Brain pericyte (primary cell): ENCODE data around the gene CD300LD.
"Not testable (repeated sequence)": the region's sequence is repeated elsewhere in the genome, so short reads cannot be mapped to it uniquely, and the experiment has no call there.

Experiments used
- DNase-seq: peaks from one replicate; pipeline ENCODE4 v3.0.0-alpha.2; 2012; ENCODE audit warnings: low read depth, low spot score

The CD300LD gene

DNA sequence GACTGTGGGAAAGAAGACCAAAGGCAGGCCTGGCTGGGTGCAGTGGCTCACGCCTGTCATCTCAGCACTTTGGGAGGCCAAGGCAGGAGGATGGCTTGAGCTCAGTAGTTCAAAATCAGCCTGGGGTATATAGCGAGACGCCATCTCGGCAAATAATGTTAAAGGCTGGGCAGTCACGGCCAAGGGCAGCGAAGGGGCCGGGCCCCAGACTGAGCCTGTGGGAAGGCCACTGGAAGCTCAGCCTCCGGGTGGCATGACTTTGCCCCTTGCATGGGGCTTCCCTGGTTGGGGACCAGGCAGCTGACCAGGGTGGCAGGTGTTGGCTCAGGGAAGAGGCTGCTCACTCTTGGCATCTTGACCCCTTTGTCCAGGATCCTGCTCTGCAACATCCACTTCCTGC lies 14.0 kb upstream of the CD300LD start:
- no peak for DNase-seq

DNA sequence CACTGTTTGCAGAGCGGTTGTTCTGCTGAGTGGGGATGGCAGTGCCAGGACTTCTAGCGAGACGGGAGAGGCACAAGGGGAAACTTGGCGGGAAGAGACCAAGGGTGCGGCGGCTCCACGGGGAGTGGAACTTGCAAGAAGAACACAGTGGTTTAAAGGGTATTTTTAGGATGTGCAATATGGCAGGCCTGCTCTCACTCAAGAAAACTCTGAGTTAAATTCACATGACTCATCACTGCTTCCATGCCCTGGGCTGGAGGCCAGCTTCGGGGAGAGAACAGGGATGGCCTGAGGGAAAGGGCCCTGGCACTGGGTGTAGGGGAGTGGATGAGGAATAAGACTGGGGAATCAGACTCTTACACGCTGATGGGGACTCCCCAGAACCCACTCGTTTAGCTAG lies 13.3 kb upstream of the CD300LD start:
- no peak for DNase-seq

DNA sequence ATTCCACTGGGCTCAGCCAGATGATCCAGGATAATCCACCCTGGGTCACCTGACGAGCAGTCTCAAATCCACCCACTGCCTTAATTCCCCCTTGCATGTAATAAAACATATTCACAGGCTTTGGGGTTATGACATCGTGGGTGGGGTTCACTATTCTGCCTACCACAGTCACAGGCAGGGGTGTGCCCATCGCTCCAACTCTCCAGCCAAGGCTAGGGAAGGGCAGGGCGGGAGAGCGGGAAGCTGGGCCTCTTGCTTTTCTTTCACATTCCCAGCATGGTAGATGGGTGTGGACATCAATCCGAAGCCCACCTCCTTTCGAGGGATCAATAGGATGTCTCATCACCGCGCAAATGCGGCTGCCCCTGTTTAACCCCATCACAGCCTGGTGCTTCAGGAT lies 12.7 kb upstream of the CD300LD start:
- DNase-seq: no peak

DNA sequence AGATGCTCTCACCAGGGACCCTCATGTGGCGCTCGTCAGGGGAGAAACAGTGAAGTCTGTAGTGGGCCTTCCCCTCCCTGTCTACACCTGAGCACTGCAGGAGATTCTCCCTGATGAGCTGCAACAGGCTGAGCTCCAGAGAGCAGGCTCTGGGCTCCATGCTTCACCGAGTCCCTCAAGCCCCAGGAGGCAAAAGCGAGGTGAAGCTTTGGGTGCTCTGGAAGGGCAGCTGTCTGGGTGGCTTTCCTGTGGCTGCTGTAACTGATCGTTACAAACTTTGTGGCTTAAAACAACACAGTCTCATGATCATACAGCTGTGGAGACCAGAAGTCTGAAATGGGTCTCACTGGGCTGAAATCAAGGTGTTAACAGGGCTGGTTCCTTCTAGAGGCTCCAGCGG lies 12.1 kb upstream of the CD300LD start:
- no peak for DNase-seq

GRCh38 chr17:74603746-74604145 lies 11.7 kb upstream of the CD300LD start:
- DNase-seq: no peak

- DNase-seq: no peak
These were observed 11.1 kb upstream of the CD300LD start for GRCh38 chr17:74603037-74603635.

DNA sequence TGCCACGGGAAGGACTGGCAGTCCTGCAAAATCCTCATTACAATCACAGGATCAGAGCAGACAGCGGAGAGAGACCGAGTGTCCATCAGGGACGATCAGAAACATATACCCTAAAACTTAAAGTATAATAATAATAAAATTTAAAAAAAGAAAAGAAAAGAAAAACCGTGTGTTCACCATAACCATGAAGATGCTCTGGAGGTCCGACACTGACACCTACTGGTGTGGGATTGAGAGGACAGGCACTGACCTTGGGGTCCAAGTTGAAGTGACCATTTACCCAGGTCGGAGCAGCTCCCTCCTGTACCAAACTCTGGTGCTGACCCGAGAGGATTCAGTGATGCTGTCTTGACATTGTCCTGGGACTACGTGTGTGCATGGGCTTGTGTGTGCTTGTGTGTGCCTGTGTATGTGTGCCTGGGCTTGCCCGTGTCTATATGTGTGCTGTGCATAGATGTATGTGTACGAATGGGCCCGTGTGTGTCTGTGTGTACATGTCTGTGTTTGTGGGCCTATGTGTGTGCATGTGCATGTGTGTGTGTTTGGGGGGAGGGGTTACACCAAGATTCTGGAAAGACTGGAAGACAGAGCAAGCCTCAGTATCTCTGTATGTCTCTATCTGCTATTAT lies 10.0 kb upstream of the CD300LD start:
- no peak for DNase-seq

- no peak for DNase-seq
These were observed 7.4 kb upstream of the CD300LD start for GRCh38 chr17:74599448-74599939.

- no peak for DNase-seq
These were observed 6.9 kb upstream of the CD300LD start for GRCh38 chr17:74599023-74599399.

GRCh38 chr17:74598346-74599022 lies 6.4 kb upstream of the CD300LD start:
- DNase-seq: no peak

DNA sequence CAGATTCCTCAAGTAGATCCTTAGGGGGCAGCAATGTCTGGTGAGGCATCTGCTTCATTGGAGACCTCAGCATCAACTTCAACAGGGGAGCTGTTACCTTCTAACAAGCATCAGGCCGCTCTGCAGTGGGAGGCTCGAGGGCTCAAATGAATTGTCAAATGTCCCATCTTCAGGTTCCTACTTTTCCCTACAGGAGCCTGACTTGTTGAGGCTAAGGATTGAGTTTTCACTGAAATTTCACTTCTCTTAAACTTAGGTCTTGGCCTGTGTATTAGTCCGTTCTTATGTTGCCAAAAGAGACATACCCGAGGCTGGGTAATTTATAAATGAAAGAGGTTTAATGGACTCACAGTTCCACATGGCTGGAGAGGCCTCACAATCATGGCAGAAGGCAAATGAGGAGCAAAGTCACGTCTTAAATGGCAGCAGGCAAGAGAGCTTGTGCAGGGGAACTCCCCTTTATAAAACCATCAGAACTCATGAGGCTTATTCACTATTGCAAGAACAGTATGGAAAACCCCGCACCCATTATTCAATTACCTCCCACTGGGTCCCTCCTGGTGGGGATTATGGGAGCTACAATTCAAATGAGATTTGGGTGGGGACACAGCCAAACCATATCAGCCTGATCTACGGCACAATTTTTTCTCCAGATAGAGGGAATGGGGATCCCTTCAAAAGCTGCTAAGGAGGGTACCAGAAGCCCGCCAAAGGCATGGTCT lies 5.1 kb upstream of the CD300LD start:
- no peak for DNase-seq

DNA sequence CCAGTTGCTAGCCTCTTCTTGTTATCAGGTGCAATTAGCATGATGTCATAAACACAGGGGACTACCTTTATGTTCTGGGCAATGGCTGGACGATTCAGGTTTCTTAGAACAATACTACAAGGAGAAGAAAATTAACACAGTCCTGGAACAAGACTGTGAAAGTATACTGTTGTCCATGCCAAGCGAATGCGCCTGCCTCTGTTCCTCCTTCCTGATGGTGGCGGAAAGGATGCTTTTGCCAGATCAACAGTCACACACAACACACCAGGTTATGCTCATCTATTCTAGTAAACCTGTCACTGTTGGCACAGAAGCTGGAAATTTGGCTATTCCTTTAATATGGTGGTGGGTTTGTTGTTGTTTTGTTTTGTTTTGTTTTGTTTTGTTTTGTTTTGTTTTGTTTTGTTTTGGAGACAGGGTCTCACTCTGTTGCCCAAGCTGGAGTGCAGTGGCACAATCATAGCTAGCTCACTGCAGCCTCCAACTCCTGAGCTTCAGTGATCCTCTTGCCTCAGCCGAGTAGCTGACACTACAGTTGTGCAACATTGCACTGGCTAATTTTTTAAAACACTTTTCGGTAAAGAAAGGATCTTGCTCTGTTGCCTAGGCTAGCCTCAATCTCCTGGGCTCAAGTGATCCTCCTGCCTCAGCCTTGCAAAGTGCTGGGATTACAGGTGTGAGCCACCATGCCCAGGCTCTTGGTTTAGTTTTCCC lies 3.1 kb upstream of the CD300LD start:
- no peak for DNase-seq

DNA sequence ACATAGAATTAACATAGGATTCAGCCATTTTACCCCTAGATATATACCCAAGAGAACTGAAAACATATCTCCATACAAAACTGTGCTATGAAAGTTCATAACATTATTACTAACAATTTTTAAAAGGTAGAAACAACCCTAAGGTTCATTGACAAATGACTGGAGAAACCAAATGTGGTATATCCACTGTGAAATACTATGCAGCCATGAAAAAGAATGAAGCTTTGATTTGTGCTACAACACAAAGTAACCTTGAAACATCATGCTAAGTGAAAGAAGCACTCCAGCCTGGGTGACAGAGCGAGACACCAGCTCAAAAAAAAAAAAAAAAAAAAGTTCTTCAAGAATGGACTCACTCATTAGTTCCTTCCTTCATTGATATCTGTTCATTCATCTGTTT lies 580 bp downstream of the CD300LD start:
- DNase-seq: no peak

- no peak for DNase-seq
These were observed 6.4 kb downstream of the CD300LD start for GRCh38 chr17:74585711-74586110.

DNA sequence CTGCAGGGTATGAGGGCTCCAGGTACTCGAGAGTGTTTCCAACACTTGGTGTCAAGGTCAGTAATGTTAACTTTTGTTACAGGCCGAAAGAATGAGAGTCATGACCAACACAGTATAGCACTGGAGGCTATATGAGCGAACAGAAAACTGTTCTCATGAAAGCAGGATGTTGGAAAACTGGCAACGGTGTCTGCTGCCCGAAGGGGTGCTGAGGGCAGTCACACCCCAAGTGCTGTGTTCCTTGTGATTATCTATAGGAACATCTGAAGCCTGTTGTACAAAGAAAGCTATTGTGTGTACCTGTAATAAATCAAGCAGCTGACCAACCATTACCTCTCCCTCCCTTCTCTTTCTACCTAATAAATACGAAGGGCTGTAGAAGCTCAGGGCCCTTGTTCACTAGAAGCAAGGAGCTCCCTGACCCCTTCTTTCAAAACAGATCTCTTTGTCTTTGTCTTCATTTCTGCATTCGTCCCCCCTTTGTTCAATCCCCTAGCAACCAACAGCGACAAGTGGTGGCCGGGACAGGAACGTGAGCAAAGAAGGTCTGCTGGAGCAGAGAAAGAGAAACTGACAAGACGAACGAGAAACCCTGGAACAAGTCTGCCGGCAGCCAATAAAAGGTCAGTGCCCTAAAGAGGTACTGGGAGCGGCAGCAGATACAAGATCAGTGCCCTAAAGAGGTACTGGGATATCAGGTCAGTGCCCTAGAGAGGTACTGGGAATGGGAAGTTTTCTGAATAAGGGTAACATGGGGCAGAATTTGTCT lies 7.6 kb downstream of the CD300LD start:
- DNase-seq: no peak

GRCh38 chr17:74582633-74583032 lies 9.4 kb downstream of the CD300LD start:
- DNase-seq: no peak

GRCh38 chr17:74579900-74580299 lies 12.2 kb downstream of the CD300LD start:
- DNase-seq: no peak

- DNase-seq: no peak
These were observed 13.1 kb downstream of the CD300LD start for GRCh38 chr17:74578979-74579378.

GRCh38 chr17:74574489-74575142 lies 17.5 kb downstream of the CD300LD start:
- no peak for DNase-seq

DNA sequence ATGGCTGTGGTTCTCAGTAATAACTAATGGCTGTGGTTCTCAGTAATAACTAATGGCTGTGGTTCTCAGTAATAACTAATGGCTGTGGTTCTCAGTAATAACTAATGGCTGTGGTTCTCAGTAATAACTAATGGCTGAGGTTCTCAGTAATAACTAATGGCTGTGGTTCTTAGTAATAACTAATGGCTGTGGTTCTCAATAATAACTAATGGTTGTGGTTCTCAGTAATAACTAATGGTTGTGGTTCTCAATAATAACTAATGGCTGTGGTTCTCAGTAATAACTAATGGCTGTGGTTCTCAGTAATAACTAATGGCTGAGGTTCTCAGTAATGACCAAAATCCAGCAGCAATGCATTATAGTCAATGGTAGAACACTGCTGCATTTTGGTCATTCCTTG lies 18.4 kb downstream of the CD300LD start:
- not testable (repeated sequence) for DNase-seq

DNA sequence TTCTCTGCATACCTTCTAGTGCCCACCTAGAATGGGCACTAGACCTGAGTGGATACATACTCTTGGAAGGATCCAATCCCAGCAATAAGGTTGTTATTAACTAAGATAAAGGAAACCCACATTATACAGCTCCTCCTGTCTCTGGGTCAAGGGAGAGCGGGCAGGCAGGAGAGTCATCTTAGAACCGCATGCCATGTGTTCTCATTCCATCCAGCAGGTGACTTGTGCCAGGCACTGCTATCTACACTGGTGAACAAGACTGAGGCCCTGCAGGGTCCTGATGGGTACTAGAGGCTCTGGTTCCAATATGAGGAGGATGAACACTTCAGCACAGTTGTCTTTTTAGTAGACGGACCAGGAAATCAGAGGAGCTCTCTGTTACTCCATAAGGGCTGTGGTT lies 18.9 kb downstream of the CD300LD start:
- no peak for DNase-seq
